Measurements from ENCODE around the gene UBR4.

DNA sequence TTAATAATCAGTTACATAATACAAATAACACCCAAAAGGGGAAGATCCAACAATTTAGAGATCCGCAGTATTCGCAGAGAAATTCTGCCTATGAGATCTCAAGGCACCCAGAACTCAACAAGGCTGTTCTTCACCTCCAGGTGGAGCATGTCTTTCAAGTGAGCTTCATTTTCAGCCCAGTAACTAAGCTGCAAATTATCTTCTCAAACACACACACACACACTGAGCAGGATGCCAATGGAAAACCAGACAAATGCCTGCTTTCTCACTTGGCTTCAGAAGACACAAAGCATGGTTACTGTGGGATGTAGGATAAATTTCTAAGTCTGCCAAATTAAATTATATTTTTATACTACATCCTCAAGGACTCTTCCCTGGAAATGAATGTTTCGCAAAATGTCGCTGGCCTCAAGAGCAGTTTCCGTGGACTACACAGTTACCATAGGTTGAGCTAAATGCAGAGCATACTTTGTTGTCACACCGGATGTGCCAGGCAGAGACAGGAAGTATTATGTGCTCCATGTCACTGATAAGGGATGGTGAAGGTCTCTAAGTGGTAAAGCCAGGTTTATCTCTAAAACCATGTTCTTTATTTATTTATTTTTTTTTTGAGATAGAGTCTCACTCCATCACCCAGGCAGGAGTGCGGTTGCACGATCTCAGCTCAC lies 30.3 kb downstream of the UBR4 start:
- TF ChIP-seq ZC3H10 (CRISPR knock-in tag; IDR thresholded peaks at IDR 0.05), result no peak
- TF ChIP-seq ZFP3 (CRISPR knock-in tag; IDR thresholded peaks at IDR 0.05), result no peak
